WTC11 (cell line): Measurements from ENCODE around the gene CDCA7L. TPM values are rescaled to one million over a fixed set of nuclear protein-coding genes. Genes with fewer than 3 reads are reported as not detected.

Source experiments
- ATAC-seq: fragments of 200-7000 bp; cut with Tn5 transposase; 2 replicates; pipeline ENCODE4 v1.10.0; 2021; ENCODE audit warnings: mild to moderate bottlenecking, moderate library complexity
- CTCF ChIA-PET: fragments of 300-600 bp; sonication (Branson Sonifier 250); formaldehyde crosslinking; loops from one replicate; lab custom pipeline; 2021; ENCODE audit warnings: antibody characterized with exemption; lab: Charles Lee
- POLR2A ChIA-PET: fragments of 350-600 bp; sonication (Branson Sonifier 250); formaldehyde crosslinking; loops from one replicate; lab custom pipeline; 2021; ENCODE audit warnings: antibody characterized with exemption; lab: Charles Lee
- DNase-seq: peaks from one replicate; pipeline ENCODE4 v3.0.0; 2021; ENCODE audit warnings: low spot score
- H3K27ac Mint-ChIP-seq: 2 replicates; pipeline ENCODE4 v1.8.0; 2021; ENCODE audit warnings: mixed read lengths
- H3K27me3 Mint-ChIP-seq: 2 replicates; pipeline ENCODE4 v1.8.0; 2021; ENCODE audit warnings: low read depth, mild to moderate bottlenecking, moderate library complexity, mixed read lengths
- H3K36me3 Mint-ChIP-seq: 2 replicates; pipeline ENCODE4 v1.8.0; 2021; ENCODE audit warnings: mixed read lengths
- H3K4me1 Mint-ChIP-seq: 2 replicates; pipeline ENCODE4 v1.8.0; 2022; ENCODE audit warnings: mixed read lengths
- H3K4me3 Mint-ChIP-seq: 2 replicates; pipeline ENCODE4 v1.8.0; 2021; ENCODE audit warnings: mild to moderate bottlenecking, moderate library complexity, mixed read lengths
- H3K9me3 Mint-ChIP-seq: 2 replicates; pipeline ENCODE4 v1.8.0; 2021; ENCODE audit warnings: mixed read lengths
- CBFB ChIP-seq: sonication (generic); formaldehyde crosslinking; IDR thresholded peaks from 2 replicates; pipeline ENCODE4 v1.8.1; 2022; ENCODE audit warnings: mild to moderate bottlenecking, low read depth, missing genetic modification reagents
- ETV6 ChIP-seq: sonication (generic); formaldehyde crosslinking; IDR thresholded peaks from 2 replicates; pipeline ENCODE4 v1.8.1; 2022; ENCODE audit warnings: mild to moderate bottlenecking, missing genetic modification reagents
- FOXJ3 ChIP-seq: sonication (generic); formaldehyde crosslinking; IDR thresholded peaks from 2 replicates; pipeline ENCODE4 v1.9.0; 2021; ENCODE audit warnings: missing genetic modification reagents, mild to moderate bottlenecking, borderline replicate concordance
- GTF2I ChIP-seq: fragments of 250-450 bp; sonication (Bioruptor Pico); conservative IDR thresholded peaks from 2 replicates; pipeline ENCODE4 v1.4.0; 2021; ENCODE audit warnings: mild to moderate bottlenecking
- HMGA2 ChIP-seq: fragments of 250-450 bp; sonication (Bioruptor Pico); IDR thresholded peaks from 2 replicates; pipeline ENCODE4 v1.4.0; 2021; ENCODE audit warnings: mild to moderate bottlenecking, moderate library complexity
- IRF2 ChIP-seq: sonication (generic); formaldehyde crosslinking; IDR thresholded peaks from 2 replicates; pipeline ENCODE4 v1.8.0; 2022; ENCODE audit warnings: low read depth, missing genetic modification reagents, borderline replicate concordance
- MXD4 ChIP-seq: fragments of 250-450 bp; sonication (Bioruptor Pico); IDR thresholded peaks from 2 replicates; pipeline ENCODE4 v1.8.0; 2021; ENCODE audit warnings: mild to moderate bottlenecking, moderate library complexity, borderline replicate concordance
- NR1H2 ChIP-seq: sonication (generic); formaldehyde crosslinking; IDR thresholded peaks from 2 replicates; pipeline ENCODE4 v1.9.0; 2021; ENCODE audit warnings: mild to moderate bottlenecking, moderate library complexity, missing genetic modification reagents
- RELA ChIP-seq: sonication (generic); formaldehyde crosslinking; IDR thresholded peaks from 2 replicates; pipeline ENCODE4 v1.8.1; 2022; ENCODE audit warnings: missing genetic modification reagents, mild to moderate bottlenecking, borderline replicate concordance
- SOX15 ChIP-seq: fragments of 250-450 bp; sonication (Bioruptor Pico); IDR thresholded peaks from 2 replicates; pipeline ENCODE4 v1.9.0; 2021; ENCODE audit warnings: mild to moderate bottlenecking
- SP1 ChIP-seq: sonication (generic); formaldehyde crosslinking; conservative IDR thresholded peaks from 2 replicates; pipeline ENCODE4 v1.8.1; 2022; ENCODE audit warnings: missing genetic modification reagents
- ZNF121 ChIP-seq: sonication (generic); formaldehyde crosslinking; IDR thresholded peaks from 2 replicates; pipeline ENCODE4 v1.8.0; 2023; ENCODE audit warnings: missing genetic modification reagents
- ZNF232 ChIP-seq: sonication (generic); formaldehyde crosslinking; IDR thresholded peaks from 2 replicates; pipeline ENCODE4 v1.8.0; 2022; ENCODE audit warnings: mild to moderate bottlenecking, missing genetic modification reagents
- ZNF416 ChIP-seq: fragments of 250-450 bp; sonication (Bioruptor Pico); IDR thresholded peaks from 2 replicates; pipeline ENCODE4 v1.9.0; 2021; ENCODE audit warnings: mild to moderate bottlenecking, inconsistent platforms
- ZNF423 ChIP-seq: fragments of 250-450 bp; sonication (Bioruptor Pico); IDR thresholded peaks from 2 replicates; pipeline ENCODE4 v2.1.2; 2022; ENCODE audit warnings: mild to moderate bottlenecking, moderate library complexity
- total RNA-seq: library from RNA; stranded (reverse); gene quantifications from 3 replicates; pipeline ENCODE4 v1.2.3, GENCODE V29; 2021
- TF ChIP-seq, protein P1 (sequence below): fragments of 250-450 bp; sonication (Bioruptor Pico); conservative IDR thresholded peaks from 2 replicates; pipeline ENCODE4 v1.9.0; 2021; ENCODE audit warnings: mild to moderate bottlenecking
- TF ChIP-seq, protein P2 (sequence below): fragments of 200-600 bp; IDR thresholded peaks from 2 replicates; pipeline ENCODE4 v1.8.0; 2022; ENCODE audit warnings: antibody characterized with exemption
- TF ChIP-seq, protein P3 (sequence below): sonication (generic); formaldehyde crosslinking; IDR thresholded peaks from 2 replicates; pipeline ENCODE4 v1.8.0; 2022; ENCODE audit warnings: mild to moderate bottlenecking, missing genetic modification reagents
- TF ChIP-seq, protein P4 (sequence below): sonication (generic); formaldehyde crosslinking; IDR thresholded peaks from 2 replicates; pipeline ENCODE4 v1.8.1; 2023; ENCODE audit warnings: mild to moderate bottlenecking, missing genetic modification reagents
- TF ChIP-seq, protein P5 (sequence below): sonication (generic); formaldehyde crosslinking; conservative IDR thresholded peaks from 2 replicates; pipeline ENCODE4 v1.8.1; 2023; ENCODE audit warnings: mild to moderate bottlenecking, low read depth, missing genetic modification reagents, moderate library complexity
- TF ChIP-seq, protein P6 (sequence below): sonication (generic); formaldehyde crosslinking; IDR thresholded peaks from 2 replicates; pipeline ENCODE4 v1.8.1; 2022; ENCODE audit warnings: low read depth, missing genetic modification reagents, borderline replicate concordance
- TF ChIP-seq, protein P7 (sequence below): sonication (generic); formaldehyde crosslinking; IDR thresholded peaks from 2 replicates; pipeline ENCODE4 v1.8.0; 2022; ENCODE audit warnings: mild to moderate bottlenecking, missing genetic modification reagents

The CDCA7L gene
- total RNA-seq, 1 experiment from 2014 or later, result 161 TPM

DNA sequence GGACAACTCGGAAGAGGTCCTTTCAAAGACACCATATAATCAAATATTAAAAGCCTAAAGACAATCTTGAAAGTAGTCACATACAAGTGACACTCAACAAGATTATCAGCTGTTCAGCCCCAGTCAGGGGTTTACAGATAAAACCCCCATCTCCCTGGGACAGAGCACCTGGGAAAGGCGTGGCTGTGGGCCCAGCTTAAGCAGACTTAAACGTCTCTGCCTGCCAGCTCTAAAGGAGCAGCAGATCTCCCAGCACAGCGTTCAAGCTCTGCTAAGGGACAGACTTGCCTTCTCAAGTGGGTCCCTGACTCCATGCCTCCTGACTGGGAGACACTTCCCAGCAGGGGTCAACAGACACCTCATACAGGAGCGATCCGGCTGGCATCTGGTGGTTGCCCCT lies 18.0 kb downstream of the CDCA7L start (continued):
- TF ChIP-seq, protein P1, sequence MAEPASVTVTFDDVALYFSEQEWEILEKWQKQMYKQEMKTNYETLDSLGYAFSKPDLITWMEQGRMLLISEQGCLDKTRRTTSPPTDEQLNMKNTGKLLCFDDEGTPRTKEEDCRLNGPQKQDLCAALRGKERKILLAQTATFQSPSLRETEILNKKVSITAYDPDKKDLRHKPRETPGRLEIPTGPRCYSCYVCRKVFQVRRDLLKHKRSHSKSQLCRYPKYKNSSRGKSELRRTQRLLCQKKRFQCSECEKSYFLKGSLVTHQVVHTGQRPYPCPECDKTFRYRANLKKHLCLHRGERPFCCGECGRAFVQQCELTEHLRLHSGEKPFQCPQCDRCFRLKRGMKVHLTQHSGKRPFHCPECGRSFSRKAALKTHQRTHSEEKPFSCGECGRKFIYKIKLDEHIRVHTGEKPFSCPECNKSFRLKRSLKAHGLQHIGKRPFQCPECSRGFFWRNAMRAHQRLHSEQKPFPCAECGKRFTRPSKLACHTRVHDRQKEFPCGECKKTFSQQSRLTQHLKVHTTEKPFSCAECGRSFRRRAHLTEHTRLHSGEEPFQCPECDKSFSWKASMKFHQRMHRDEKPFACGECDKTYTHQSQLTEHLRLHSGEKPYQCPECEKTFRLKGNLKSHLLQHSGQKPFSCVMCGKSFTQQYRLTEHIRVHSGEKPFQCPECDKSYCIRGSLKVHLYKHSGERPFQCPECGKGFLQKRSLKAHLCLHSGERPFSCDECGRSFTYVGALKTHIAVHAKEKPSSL (CRISPR knock-in tag), result no peak
- TF ChIP-seq, protein P2, sequence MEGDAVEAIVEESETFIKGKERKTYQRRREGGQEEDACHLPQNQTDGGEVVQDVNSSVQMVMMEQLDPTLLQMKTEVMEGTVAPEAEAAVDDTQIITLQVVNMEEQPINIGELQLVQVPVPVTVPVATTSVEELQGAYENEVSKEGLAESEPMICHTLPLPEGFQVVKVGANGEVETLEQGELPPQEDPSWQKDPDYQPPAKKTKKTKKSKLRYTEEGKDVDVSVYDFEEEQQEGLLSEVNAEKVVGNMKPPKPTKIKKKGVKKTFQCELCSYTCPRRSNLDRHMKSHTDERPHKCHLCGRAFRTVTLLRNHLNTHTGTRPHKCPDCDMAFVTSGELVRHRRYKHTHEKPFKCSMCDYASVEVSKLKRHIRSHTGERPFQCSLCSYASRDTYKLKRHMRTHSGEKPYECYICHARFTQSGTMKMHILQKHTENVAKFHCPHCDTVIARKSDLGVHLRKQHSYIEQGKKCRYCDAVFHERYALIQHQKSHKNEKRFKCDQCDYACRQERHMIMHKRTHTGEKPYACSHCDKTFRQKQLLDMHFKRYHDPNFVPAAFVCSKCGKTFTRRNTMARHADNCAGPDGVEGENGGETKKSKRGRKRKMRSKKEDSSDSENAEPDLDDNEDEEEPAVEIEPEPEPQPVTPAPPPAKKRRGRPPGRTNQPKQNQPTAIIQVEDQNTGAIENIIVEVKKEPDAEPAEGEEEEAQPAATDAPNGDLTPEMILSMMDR, result no peak
- TF ChIP-seq SP1, result no peak
- TF ChIP-seq, protein P3, sequence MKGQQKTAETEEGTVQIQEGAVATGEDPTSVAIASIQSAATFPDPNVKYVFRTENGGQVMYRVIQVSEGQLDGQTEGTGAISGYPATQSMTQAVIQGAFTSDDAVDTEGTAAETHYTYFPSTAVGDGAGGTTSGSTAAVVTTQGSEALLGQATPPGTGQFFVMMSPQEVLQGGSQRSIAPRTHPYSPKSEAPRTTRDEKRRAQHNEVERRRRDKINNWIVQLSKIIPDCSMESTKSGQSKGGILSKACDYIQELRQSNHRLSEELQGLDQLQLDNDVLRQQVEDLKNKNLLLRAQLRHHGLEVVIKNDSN, result no peak

DNA sequence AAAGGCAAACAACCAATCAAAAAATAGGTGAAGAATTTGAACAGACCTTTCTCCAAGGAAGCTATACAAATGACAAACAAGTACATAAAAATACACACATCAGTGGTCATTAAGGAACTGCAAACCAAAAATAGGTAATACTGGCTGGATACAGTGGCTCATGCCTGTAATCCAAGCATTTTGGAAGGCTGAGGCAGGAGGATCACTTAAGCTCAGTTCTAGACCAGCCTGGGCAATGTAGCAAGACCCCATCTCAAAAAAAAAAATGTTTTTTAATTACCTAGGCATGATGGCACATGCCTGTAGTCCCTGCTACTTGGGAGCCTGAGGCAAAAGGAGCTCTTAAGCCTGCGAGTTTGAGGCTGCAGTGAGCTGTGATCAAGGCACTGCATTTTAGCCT lies 19.3 kb downstream of the CDCA7L start:
- no peak for ATAC-seq
- Mint-ChIP-seq H3K27me3 (no peaks in the 10 kb centered on the region), H3K27ac (no peak overlapping the region), H3K4me3 (no peak overlapping the region), H3K36me3 (peaks cover 14% of the 10 kb centered on the region), H3K4me1 (peaks cover 57% of the 10 kb centered on the region), H3K9me3 (peaks cover 13% of the 10 kb centered on the region)
- no peak for DNase-seq
- ChIA-PET CTCF (interaction anchor here (1.3 kb wide), 1 partner anchor 157 kb away, joined by 5 read pairs; no protein-coding TSS in a partner anchor), POLR2A (no interaction called here)
- TF ChIP-seq FOXJ3, result no peak
- peak; percentile 78 for TF ChIP-seq ZNF121

DNA sequence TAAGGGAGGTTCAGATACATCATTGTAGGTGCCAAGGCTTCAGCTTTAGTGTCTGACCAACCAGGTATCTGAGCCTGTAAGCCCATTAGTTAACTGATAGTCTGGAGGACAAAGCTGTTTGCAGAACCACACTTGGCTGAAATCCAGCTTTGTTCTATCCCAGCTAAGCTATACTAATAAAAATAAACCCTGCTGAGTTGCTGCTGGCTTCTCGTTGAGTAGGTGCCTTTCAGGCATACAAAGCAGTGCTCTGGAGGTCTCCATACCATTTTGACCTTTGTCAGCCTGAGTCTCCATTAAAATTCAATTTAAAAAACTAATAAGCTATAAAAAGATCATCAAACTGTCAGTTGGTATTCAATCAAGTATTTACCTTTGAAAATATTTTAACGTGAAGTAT lies 22.0 kb downstream of the CDCA7L start:
- POLR2A ChIA-PET, result interaction anchor here (0.6 kb wide), 1 partner anchor 16 kb away, joined by 3 read pairs; no protein-coding TSS in a partner anchor
- Mint-ChIP-seq H3K9me3 (no peaks in the 10 kb centered on the region), H3K4me1 (peaks cover 73% of the 10 kb centered on the region)
- TF ChIP-seq, protein P4, sequence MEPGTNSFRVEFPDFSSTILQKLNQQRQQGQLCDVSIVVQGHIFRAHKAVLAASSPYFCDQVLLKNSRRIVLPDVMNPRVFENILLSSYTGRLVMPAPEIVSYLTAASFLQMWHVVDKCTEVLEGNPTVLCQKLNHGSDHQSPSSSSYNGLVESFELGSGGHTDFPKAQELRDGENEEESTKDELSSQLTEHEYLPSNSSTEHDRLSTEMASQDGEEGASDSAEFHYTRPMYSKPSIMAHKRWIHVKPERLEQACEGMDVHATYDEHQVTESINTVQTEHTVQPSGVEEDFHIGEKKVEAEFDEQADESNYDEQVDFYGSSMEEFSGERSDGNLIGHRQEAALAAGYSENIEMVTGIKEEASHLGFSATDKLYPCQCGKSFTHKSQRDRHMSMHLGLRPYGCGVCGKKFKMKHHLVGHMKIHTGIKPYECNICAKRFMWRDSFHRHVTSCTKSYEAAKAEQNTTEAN (CRISPR knock-in tag), result no peak
- no peak for TF ChIP-seq NR1H2 (CRISPR knock-in tag)
- no peak for TF ChIP-seq ZNF232
- no peak for TF ChIP-seq MXD4 (CRISPR knock-in tag)
- TF ChIP-seq, protein P5, sequence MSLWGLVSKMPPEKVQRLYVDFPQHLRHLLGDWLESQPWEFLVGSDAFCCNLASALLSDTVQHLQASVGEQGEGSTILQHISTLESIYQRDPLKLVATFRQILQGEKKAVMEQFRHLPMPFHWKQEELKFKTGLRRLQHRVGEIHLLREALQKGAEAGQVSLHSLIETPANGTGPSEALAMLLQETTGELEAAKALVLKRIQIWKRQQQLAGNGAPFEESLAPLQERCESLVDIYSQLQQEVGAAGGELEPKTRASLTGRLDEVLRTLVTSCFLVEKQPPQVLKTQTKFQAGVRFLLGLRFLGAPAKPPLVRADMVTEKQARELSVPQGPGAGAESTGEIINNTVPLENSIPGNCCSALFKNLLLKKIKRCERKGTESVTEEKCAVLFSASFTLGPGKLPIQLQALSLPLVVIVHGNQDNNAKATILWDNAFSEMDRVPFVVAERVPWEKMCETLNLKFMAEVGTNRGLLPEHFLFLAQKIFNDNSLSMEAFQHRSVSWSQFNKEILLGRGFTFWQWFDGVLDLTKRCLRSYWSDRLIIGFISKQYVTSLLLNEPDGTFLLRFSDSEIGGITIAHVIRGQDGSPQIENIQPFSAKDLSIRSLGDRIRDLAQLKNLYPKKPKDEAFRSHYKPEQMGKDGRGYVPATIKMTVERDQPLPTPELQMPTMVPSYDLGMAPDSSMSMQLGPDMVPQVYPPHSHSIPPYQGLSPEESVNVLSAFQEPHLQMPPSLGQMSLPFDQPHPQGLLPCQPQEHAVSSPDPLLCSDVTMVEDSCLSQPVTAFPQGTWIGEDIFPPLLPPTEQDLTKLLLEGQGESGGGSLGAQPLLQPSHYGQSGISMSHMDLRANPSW (CRISPR knock-in tag), result no peak
- TF ChIP-seq, protein P6, sequence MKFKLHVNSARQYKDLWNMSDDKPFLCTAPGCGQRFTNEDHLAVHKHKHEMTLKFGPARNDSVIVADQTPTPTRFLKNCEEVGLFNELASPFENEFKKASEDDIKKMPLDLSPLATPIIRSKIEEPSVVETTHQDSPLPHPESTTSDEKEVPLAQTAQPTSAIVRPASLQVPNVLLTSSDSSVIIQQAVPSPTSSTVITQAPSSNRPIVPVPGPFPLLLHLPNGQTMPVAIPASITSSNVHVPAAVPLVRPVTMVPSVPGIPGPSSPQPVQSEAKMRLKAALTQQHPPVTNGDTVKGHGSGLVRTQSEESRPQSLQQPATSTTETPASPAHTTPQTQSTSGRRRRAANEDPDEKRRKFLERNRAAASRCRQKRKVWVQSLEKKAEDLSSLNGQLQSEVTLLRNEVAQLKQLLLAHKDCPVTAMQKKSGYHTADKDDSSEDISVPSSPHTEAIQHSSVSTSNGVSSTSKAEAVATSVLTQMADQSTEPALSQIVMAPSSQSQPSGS (CRISPR knock-in tag), result no peak
- no peak for TF ChIP-seq HMGA2 (CRISPR knock-in tag)
- TF ChIP-seq RELA (CRISPR knock-in tag), result no peak
- no peak for TF ChIP-seq ETV6 (CRISPR knock-in tag)
- no peak for TF ChIP-seq CBFB
- no peak for TF ChIP-seq SOX15
- TF ChIP-seq IRF2 (CRISPR knock-in tag), result no peak
- TF ChIP-seq, protein P7, sequence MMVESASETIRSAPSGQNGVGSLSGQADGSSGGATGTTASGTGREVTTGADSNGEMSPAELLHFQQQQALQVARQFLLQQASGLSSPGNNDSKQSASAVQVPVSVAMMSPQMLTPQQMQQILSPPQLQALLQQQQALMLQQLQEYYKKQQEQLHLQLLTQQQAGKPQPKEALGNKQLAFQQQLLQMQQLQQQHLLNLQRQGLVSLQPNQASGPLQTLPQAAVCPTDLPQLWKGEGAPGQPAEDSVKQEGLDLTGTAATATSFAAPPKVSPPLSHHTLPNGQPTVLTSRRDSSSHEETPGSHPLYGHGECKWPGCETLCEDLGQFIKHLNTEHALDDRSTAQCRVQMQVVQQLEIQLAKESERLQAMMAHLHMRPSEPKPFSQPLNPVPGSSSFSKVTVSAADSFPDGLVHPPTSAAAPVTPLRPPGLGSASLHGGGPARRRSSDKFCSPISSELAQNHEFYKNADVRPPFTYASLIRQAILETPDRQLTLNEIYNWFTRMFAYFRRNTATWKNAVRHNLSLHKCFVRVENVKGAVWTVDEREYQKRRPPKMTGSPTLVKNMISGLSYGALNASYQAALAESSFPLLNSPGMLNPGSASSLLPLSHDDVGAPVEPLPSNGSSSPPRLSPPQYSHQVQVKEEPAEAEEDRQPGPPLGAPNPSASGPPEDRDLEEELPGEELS (CRISPR knock-in tag), result no peak
- TF ChIP-seq GTF2I (CRISPR knock-in tag), result no peak
- no peak for TF ChIP-seq ZNF423
- no peak for TF ChIP-seq ZNF416

More for the DNA sequence above, 22.0 kb downstream of the CDCA7L start:
- Mint-ChIP-seq H3K27ac (no peak overlapping the region), H3K4me3 (no peak overlapping the region), H3K36me3 (no peaks in the 10 kb centered on the region), H3K27me3 (no peaks in the 10 kb centered on the region)
- CTCF ChIA-PET, result interaction anchor here (1.1 to 1.4 kb wide), 2 partner anchors 77 to 160 kb away, joined by 3 read pairs; no protein-coding TSS in a partner anchor
- ATAC-seq (peak; percentile 68), DNase-seq (no peak)
